Large intestine (tissue), 3 donors: ENCODE results near the gene TRPV3. TPM values are rescaled to one million over a fixed set of nuclear protein-coding genes. Genes with fewer than 3 reads are reported as not detected.
"Not testable (repeated sequence)": the region's sequence is repeated elsewhere in the genome, so short reads cannot be mapped to it uniquely, and the experiment has no call there.

Experiments
- DNase-seq, 2 donors: peaks; one replicate each; pipeline versions ENCODE4 v3.0.0 to v3.0.0-alpha.2; 2013
- H3K27ac ChIP-seq: one replicate; pipeline ENCODE4 v1.5.1; 2013; ENCODE audit warnings: low read length
- H3K27me3 ChIP-seq: 2 replicates; pipeline ENCODE4 v1.6.1; 2013; ENCODE audit warnings: low read length; ENCODE audit not compliant: control insufficient read depth, insufficient read depth
- H3K36me3 ChIP-seq: 2 replicates; pipeline ENCODE4 v1.6.1; 2013; ENCODE audit warnings: low read length; ENCODE audit not compliant: control insufficient read depth, insufficient read depth
- H3K4me1 ChIP-seq: one replicate; pipeline ENCODE4 v1.6.1; 2013; ENCODE audit warnings: low read length; ENCODE audit not compliant: control insufficient read depth, insufficient read depth
- H3K4me3 ChIP-seq: one replicate; pipeline ENCODE4 v1.5.1; 2013; ENCODE audit warnings: low read length
- H3K9me3 ChIP-seq: one replicate; pipeline ENCODE4 v1.6.1; 2013; ENCODE audit warnings: mild to moderate bottlenecking, low read depth, low read length, moderate library complexity; ENCODE audit not compliant: control insufficient read depth
- WGBS: methylation state at CpG from one replicate; pipeline ENCODE4 v1.1.5; 2013; ENCODE audit warnings: low lambda C conversion rate; ENCODE audit not compliant: insufficient coverage; 5-methylcytosine and 5-hydroxymethylcytosine counted together
- polyA plus RNA-seq: library from polyadenylated mRNA; unstranded; fragments of 120-200 nt; gene quantifications from one replicate; pipeline ENCODE4 v1.2.1, GENCODE V29; 2013

TRPV3 gene
- polyA plus RNA-seq, 1 donor, result 15.0 TPM

DNA sequence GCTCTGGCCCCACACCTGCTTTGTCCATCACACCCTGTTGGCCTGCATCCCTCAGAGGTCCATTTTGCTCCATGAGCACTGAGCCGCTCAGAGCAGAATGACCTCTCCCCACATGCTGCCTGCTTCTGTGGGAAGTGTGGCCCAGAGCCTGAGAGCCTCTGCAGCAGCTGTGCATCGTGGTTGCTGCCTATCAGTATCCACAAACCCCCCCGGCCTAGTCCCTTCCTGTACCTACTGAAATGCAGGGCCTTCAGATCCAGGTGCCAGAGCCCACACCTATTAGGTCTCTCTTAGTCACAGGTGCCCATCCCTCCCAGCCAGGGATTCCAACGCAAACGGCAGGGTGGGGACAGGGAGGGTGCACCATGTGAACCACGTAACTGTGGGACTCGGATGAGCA is 16.6 kb upstream of the TRPV3 start:
- peaks cover 58% of the 10 kb centered on the region for H3K36me3 ChIP-seq
- H3K4me3 ChIP-seq, result no peak overlapping the region
- no peak overlapping the region for H3K27ac ChIP-seq
- H3K4me1 ChIP-seq, result no peaks in the 10 kb centered on the region
- no peaks in the 10 kb centered on the region for H3K27me3 ChIP-seq
- WGBS, result no CpG with 5 or more reads among the region's 7 CpGs
- H3K9me3 ChIP-seq, result peaks cover 4% of the 10 kb centered on the region
- no peak for DNase-seq

DNA sequence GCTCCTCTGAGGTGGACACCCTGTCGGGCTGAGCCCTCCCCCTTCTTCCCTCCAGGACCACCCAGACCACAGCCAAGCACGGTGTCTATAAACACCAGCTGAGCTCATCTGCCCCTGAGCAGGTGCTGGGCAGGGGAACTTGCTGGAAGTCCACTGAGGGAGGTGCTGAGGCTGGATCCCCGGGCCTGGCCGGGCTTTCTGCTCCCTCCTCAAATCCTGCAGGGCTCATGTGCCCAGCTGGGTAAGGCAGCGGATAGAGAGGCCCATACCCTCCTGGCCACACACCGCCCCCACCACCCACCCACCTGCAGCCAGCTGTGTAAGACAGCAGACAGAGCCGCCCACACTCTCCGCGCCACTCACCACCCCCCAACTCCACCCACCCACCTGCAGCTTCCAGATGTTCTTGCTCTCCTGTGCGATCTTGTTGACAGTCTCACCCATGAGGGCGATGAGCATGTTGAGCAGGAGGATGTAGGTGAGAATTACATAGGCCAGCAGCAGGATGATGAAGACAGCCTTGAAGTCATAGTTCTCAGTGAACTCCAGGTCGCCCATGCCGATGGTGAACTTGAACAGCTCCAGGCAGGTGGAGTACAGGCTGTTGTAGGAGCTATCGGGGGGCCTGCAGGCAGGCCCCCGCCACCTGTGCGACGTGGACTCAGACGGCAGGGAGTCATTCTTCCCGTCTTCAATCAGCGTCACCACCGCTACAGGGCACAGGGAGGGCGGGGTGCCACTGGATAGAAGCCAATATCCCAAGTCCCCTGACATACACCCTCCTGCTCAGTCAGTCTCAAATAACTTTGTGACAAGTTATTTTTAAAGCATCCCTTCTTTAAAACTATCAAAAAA is 15.9 kb upstream of the TRPV3 start:
- Histone ChIP-seq H3K27ac (no peak overlapping the region), H3K27me3 (no peaks in the 10 kb centered on the region), H3K9me3 (peaks cover 4% of the 10 kb centered on the region), H3K4me3 (no peak overlapping the region), H3K4me1 (no peaks in the 10 kb centered on the region), H3K36me3 (peaks cover 51% of the 10 kb centered on the region)
- WGBS, result no CpG with 5 or more reads among the region's 22 CpGs
- DNase-seq, result no peak

GRCh38 chr17:3572231-3572630 is 14.6 kb upstream of the TRPV3 start:
- WGBS, result no CpG with 5 or more reads among the region's 7 CpGs

DNA sequence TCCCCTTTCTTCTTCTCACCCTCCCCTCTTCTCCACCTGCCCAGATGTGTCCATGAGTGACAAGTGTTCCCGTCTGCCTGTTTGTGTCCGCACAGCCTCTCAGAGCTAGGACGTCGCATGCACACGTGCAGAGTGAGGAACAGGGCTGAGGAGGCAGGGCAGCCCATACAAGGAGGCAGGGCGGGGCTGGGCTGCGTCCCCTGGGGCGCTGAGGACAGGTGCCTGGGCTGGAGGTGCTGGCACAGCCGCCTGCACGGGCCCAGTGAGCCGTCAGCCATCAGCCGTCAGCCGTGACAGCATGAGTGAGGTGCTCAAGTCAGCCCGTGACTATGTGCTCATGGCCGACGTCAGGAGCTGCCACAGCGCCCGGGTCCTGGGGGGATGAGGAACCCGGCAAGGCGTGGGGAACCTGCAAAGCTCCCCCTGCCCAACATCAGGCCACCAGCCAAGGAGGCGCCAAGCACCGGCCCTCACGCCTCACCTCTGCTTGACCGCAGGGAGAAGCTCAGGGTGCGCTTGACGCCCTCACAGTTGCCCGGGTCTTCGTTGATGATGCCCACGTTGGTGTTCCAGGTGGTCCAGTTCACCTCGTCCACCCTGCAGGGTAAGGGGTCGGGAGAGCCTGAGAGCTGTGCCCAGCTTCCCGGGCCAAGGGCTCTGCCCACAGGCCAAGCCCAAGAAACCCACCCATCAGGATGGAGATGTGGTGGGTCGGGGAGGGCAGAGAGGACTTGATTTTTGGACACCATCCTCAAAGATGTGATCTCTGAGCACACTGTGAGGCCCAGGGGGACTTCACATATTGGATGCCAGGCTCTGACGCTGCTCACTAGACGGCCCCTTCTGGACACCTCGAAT is 13.7 kb upstream of the TRPV3 start:
- Histone ChIP-seq H3K9me3 (peaks cover 4% of the 10 kb centered on the region), H3K27ac (no peak overlapping the region), H3K27me3 (no peaks in the 10 kb centered on the region), H3K4me1 (no peaks in the 10 kb centered on the region), H3K36me3 (peaks cover 50% of the 10 kb centered on the region), H3K4me3 (no peak overlapping the region)
- DNase-seq, result no peak
- no CpG with 5 or more reads among the region's 36 CpGs for WGBS

More at GRCh38 chr17:3572231-3572630, 14.6 kb upstream of the TRPV3 start:
- H3K4me1 ChIP-seq, result no peaks in the 10 kb centered on the region
- no peak overlapping the region for H3K27ac ChIP-seq
- no peaks in the 10 kb centered on the region for H3K27me3 ChIP-seq
- DNase-seq, result no peak
- H3K9me3 ChIP-seq, result peaks cover 4% of the 10 kb centered on the region
- H3K36me3 ChIP-seq, result peaks cover 50% of the 10 kb centered on the region
- H3K4me3 ChIP-seq, result no peak overlapping the region

- WGBS, result 90% methylated on average over 2 of the region's 9 CpGs
- Histone ChIP-seq H3K36me3 (peaks cover 53% of the 10 kb centered on the region), H3K4me3 (no peak overlapping the region), H3K27ac (no peak overlapping the region), H3K4me1 (no peaks in the 10 kb centered on the region), H3K27me3 (no peaks in the 10 kb centered on the region), H3K9me3 (peaks cover 6% of the 10 kb centered on the region)
- DNase-seq, result no peak
Observed at GRCh38 chr17:3569534-3570137, 12.0 kb upstream of the TRPV3 start.

DNA sequence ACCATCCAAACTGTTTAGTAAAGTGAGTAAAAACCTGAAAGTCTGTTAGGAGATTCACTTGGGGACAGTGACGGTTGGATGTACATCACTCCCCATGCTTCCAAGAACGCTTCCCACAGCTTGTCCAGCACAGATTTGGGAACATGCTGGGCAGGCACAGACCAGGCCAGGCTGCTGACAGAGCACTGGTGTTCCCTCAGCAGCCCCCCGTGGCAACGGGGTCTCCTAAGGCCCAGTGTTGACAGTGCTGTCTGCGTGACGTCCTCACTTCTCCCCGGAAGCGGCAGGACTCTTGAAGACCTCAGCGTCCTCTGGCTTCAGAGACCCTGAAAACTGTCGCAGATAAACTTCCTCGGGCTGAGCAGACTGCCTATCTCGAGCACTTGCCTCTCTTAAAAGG is 8.9 kb upstream of the TRPV3 start:
- WGBS, result no CpG with 5 or more reads among the region's 12 CpGs
- H3K4me1 ChIP-seq, result no peaks in the 10 kb centered on the region
- H3K4me3 ChIP-seq, result no peak overlapping the region
- no peaks in the 10 kb centered on the region for H3K27me3 ChIP-seq
- peaks cover 9% of the 10 kb centered on the region for H3K9me3 ChIP-seq
- H3K27ac ChIP-seq, result no peak overlapping the region
- H3K36me3 ChIP-seq, result peaks cover 31% of the 10 kb centered on the region
- DNase-seq, result no peak

GRCh38 chr17:3565143-3565542 is 7.5 kb upstream of the TRPV3 start:
- Histone ChIP-seq H3K27ac (no peak overlapping the region), H3K4me3 (no peak overlapping the region), H3K4me1 (no peaks in the 10 kb centered on the region), H3K36me3 (peaks cover 21% of the 10 kb centered on the region), H3K27me3 (no peaks in the 10 kb centered on the region), H3K9me3 (peaks cover 5% of the 10 kb centered on the region)
- no peak for DNase-seq
- WGBS, result no CpG with 5 or more reads among the region's 4 CpGs

DNA sequence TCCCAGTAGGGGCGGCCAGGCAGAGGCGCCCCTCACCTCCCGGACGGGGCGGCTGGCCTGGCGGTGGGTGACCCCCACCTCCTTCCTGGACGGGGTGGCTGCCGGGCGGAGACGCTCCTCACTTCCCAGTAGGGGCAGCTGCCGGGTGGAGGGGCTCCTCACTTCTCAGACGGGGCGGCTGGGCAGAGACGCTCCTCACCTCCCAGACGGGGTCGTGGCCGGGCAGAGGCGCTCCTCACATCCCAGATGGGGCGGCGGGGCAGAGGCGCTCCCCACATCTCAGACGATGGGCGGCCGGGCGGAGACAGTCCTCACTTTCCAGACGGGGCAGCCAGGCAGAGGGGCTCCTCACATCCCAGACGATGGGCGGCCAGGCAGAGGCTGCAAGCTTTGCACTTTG is 6.6 kb upstream of the TRPV3 start:
- H3K27me3 ChIP-seq, H3K9me3 ChIP-seq, H3K4me3 ChIP-seq, H3K27ac ChIP-seq, H3K4me1 ChIP-seq, DNase-seq: not testable (repeated sequence)
- WGBS, result no CpG with 5 or more reads among the region's 28 CpGs
- peaks cover 21% of the 10 kb centered on the region for H3K36me3 ChIP-seq

DNA sequence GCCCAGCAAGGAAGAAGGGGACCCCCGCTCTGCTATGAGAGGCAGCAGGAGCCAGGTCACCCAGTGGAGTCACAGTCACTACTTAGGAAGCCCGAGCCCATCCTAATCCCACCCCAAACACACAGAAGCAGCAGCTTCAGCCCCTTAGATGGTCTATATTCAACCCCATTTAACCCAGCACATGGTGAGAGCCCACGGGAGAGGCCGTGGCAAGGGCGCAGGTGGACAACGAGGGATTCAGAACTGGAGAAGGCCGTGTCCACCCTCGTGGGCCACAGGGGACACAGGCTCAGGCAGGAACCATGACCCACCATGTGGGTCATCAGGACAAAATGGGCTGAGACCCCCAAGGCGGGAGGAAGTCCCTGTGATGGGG is 1.6 kb upstream of the TRPV3 start:
- H3K9me3 ChIP-seq, result peaks cover under 1% of the 10 kb centered on the region
- WGBS, result no CpG with 5 or more reads among the region's 9 CpGs
- no peak for DNase-seq
- no peak overlapping the region for H3K4me3 ChIP-seq
- no peak overlapping the region for H3K27ac ChIP-seq
- H3K36me3 ChIP-seq, result no peaks in the 10 kb centered on the region
- H3K4me1 ChIP-seq, result peaks cover 26% of the 10 kb centered on the region
- no peaks in the 10 kb centered on the region for H3K27me3 ChIP-seq

GRCh38 chr17:3558603-3559269 is 1.1 kb upstream of the TRPV3 start:
- no peak overlapping the region for H3K4me3 ChIP-seq
- peak; percentile 28 to 32 for DNase-seq
- no peak overlapping the region for H3K27ac ChIP-seq
- H3K4me1 ChIP-seq, result peaks cover 26% of the 10 kb centered on the region
- no peaks in the 10 kb centered on the region for H3K9me3 ChIP-seq
- WGBS, result 74% methylated on average over 3 of the region's 25 CpGs
- H3K36me3 ChIP-seq, result peaks cover under 1% of the 10 kb centered on the region
- H3K27me3 ChIP-seq, result no peaks in the 10 kb centered on the region
